ENCODE results near the gene RPRD1B. TPM values are rescaled to one million over a fixed set of nuclear protein-coding genes. Genes with fewer than 3 reads are reported as not detected.

Gene RPRD1B
- total and polyA plus RNA-seq, 2 experiments from 2014 or later: 7.3 to 24.3 TPM

- TF ChIP-seq, protein P1, sequence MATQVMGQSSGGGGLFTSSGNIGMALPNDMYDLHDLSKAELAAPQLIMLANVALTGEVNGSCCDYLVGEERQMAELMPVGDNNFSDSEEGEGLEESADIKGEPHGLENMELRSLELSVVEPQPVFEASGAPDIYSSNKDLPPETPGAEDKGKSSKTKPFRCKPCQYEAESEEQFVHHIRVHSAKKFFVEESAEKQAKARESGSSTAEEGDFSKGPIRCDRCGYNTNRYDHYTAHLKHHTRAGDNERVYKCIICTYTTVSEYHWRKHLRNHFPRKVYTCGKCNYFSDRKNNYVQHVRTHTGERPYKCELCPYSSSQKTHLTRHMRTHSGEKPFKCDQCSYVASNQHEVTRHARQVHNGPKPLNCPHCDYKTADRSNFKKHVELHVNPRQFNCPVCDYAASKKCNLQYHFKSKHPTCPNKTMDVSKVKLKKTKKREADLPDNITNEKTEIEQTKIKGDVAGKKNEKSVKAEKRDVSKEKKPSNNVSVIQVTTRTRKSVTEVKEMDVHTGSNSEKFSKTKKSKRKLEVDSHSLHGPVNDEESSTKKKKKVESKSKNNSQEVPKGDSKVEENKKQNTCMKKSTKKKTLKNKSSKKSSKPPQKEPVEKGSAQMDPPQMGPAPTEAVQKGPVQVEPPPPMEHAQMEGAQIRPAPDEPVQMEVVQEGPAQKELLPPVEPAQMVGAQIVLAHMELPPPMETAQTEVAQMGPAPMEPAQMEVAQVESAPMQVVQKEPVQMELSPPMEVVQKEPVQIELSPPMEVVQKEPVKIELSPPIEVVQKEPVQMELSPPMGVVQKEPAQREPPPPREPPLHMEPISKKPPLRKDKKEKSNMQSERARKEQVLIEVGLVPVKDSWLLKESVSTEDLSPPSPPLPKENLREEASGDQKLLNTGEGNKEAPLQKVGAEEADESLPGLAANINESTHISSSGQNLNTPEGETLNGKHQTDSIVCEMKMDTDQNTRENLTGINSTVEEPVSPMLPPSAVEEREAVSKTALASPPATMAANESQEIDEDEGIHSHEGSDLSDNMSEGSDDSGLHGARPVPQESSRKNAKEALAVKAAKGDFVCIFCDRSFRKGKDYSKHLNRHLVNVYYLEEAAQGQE (IDR thresholded peaks at IDR 0.05; ENCODE audit: unreplicated experiment): no peak
- TF ChIP-seq NANOG (IDR thresholded peaks at IDR 0.05; ENCODE audit: borderline replicate concordance) (no peak), JUNB (IDR thresholded peaks at IDR 0.05; ENCODE audit: unreplicated experiment) (no peak), CTCF (conservative IDR thresholded peaks at IDR 0.05; ENCODE audit: low read depth in 2 of 2) (no peak), CREB1 (CRISPR knock-in tag; IDR thresholded peaks at IDR 0.05; ENCODE audit: low read depth) (no peak), ETS1 (IDR thresholded peaks at IDR 0.05) (no peak), STAT1 (IDR thresholded peaks at IDR 0.05; ENCODE audit: unreplicated experiment) (no peak)
Measured at GRCh38 chr20:38131588-38132121, 98.1 kb downstream of the RPRD1B start (continued).

- Histone ChIP-seq H3K36me3 (ENCODE audit: insufficient read depth) (no peaks in the 10 kb centered on the region), H3K27ac (ENCODE audit: low read depth) (no peak overlapping the region), H2AFZ (no peak overlapping the region), H3K27me3 (ENCODE audit: insufficient read depth) (no peaks in the 10 kb centered on the region), H3K4me2 (no peak overlapping the region), H3K79me2 (replicated peaks; ENCODE audit: insufficient read depth) (no peaks in the 10 kb centered on the region), H3F3A (replicated peaks; ENCODE audit: low read depth) (no peaks in the 10 kb centered on the region), H3K4me3 (no peak overlapping the region), H3K4me1 (ENCODE audit: insufficient read depth) (no peaks in the 10 kb centered on the region), H4K20me1 (replicated peaks; ENCODE audit: insufficient read depth) (no peaks in the 10 kb centered on the region), H3K9me2 (ENCODE audit: insufficient read depth) (no peaks in the 10 kb centered on the region)
- H3K9me3 Mint-ChIP-seq: no peaks in the 10 kb centered on the region; the same call in 2 of the 3 replicates
- H3K36me3 Mint-ChIP-seq (ENCODE audit: low read depth): no peaks in the 10 kb centered on the region
- H3K4me1 Mint-ChIP-seq: peaks cover 3% of the 10 kb centered on the region; the same call in 2 of the 3 replicates
- H3K4me3 Mint-ChIP-seq: no peak overlapping the region
- H3K27ac Mint-ChIP-seq: no peak overlapping the region
- DNase-seq (ENCODE audit: low spot score) (no peak), ATAC-seq (no peak)
- no peaks in the 10 kb centered on the region for H3K27me3 Mint-ChIP-seq (ENCODE audit: insufficient read depth, low read depth, poor library complexity)
- TF ChIP-seq EZH2phosphoT487 (IDR thresholded peaks at IDR 0.05; ENCODE audit: unreplicated experiment) (no peak), ZNF114 (CRISPR knock-in tag; IDR thresholded peaks at IDR 0.05) (no peak), ZNF462 (CRISPR knock-in tag; IDR thresholded peaks at IDR 0.05) (no peak), CREB1 (CRISPR knock-in tag; IDR thresholded peaks at IDR 0.05; ENCODE audit: low read depth) (no peak), EZH2 (IDR thresholded peaks at IDR 0.05; ENCODE audit: low read depth, unreplicated experiment) (no peak), JUNB (IDR thresholded peaks at IDR 0.05; ENCODE audit: unreplicated experiment) (no peak), NANOG (IDR thresholded peaks at IDR 0.05; ENCODE audit: borderline replicate concordance) (no peak)
Measured at GRCh38 chr20:38132156-38132909, 98.8 kb downstream of the RPRD1B start.
